B cell (primary cell): ENCODE data around the gene PARP15. TPM values are rescaled to one million over a fixed set of nuclear protein-coding genes. Genes with fewer than 3 reads are reported as not detected.

ENCODE experiments used
- ATAC-seq: fragments of 200-7000 bp; cut with Tn5 transposase; one replicate; pipeline ENCODE4 v1.10.0; 2021; ENCODE audit warnings: low read depth, mild to moderate bottlenecking, moderate number of reproducible peaks, moderate library complexity
- CTCF ChIA-PET: fragments of 350-600 bp; sonication (Branson Sonifier 250); formaldehyde crosslinking; loops from one replicate; lab custom pipeline; 2021; ENCODE audit warnings: antibody characterized with exemption, inconsistent platforms; lab: Charles Lee
- POLR2A ChIA-PET: fragments of 350-600 bp; sonication (Branson Sonifier 250); formaldehyde crosslinking; loops from one replicate; lab custom pipeline; 2021; ENCODE audit warnings: antibody characterized with exemption; lab: Charles Lee
- DNase-seq: peaks from one replicate; pipeline ENCODE4 v3.0.0; 2013
- H2AFZ ChIP-seq: 2 replicates; pipeline ENCODE4 v1.6.1; 2012; ENCODE audit warnings: mild to moderate bottlenecking, low read depth, low read length; ENCODE audit not compliant: insufficient read depth, poor library complexity, severe bottlenecking
- H3K27ac ChIP-seq, 2 donors: 1 replicate in 1 of 2; 2 replicates in 1 of 2; pipeline ENCODE4 v1.5.1; 2012 to 2013; ENCODE audit warnings: low read length in 2 of 2, mild to moderate bottlenecking in 2 of 2, moderate library complexity in 1 of 2
- H3K27me3 ChIP-seq, 4 experiments: fragments of 200-600 bp in 1 of 4; sonication (generic) in 1 of 4; replicated peaks in 1 of 4; 1 replicate in 2 of 4; 2 replicates in 2 of 4; pipeline versions ENCODE4 v1.6.1 to v1.7.0; 2013 to 2016; ENCODE audit warnings: low read length in 3 of 4, mild to moderate bottlenecking in 2 of 4, mixed read lengths in 1 of 4, moderate library complexity in 1 of 4; ENCODE audit not compliant: insufficient read depth in 4 of 4, control insufficient read depth in 3 of 4; ENCODE audit errors: control extremely low read depth in 1 of 4
- H3K36me3 ChIP-seq, 2 experiments: replicated peaks in 1 of 2; 1 replicate in 1 of 2; 2 replicates in 1 of 2; pipeline versions ENCODE4 v1.6.1 to v1.7.1; 2013; ENCODE audit warnings: low read length in 1 of 2; ENCODE audit not compliant: insufficient read depth in 2 of 2, control insufficient read depth in 1 of 2; ENCODE audit errors: control extremely low read depth in 1 of 2, extremely low read depth in 1 of 2
- H3K4me1 ChIP-seq, 2 donors: fragments of 200-600 bp in 1 of 2; sonication (generic) in 1 of 2; 1 replicate in 1 of 2; 2 replicates in 1 of 2; pipeline versions ENCODE4 v1.5.1 to v1.6.1; 2013 to 2017; ENCODE audit warnings: low read length in 2 of 2; ENCODE audit not compliant: control insufficient read depth in 2 of 2, insufficient read depth in 2 of 2
- H3K4me2 ChIP-seq: replicated peaks from 2 replicates; pipeline ENCODE3; 2012; ENCODE audit warnings: mild to moderate bottlenecking, low read depth, low read length; ENCODE audit not compliant: poor library complexity, severe bottlenecking
- H3K4me3 ChIP-seq, 5 experiments: fragments of 200-600 bp in 1 of 5; sonication (generic) in 1 of 5; 1 replicate in 3 of 5; 2 replicates in 2 of 5; pipeline versions ENCODE4 v1.5.1 to v1.7.0; 2011 to 2016; ENCODE audit warnings: low read length in 4 of 5, mild to moderate bottlenecking in 4 of 5, low read depth in 2 of 5, control low read depth in 1 of 5, moderate library complexity in 1 of 5; ENCODE audit not compliant: insufficient read depth in 1 of 5; ENCODE audit errors: control extremely low read depth in 1 of 5, extremely low read depth in 1 of 5
- H3K79me2 ChIP-seq: fragments of 200-600 bp; sonication (generic); one replicate; pipeline ENCODE4 v1.6.0; 2016; ENCODE audit warnings: low read length; ENCODE audit not compliant: control insufficient read depth, insufficient read depth
- H3K9ac ChIP-seq: fragments of 200-600 bp; sonication (generic); 2 replicates; pipeline ENCODE4 v1.6.1; 2017; ENCODE audit warnings: mild to moderate bottlenecking, low read length, moderate library complexity
- H3K9me3 ChIP-seq, 3 donors: one replicate each; pipeline versions ENCODE4 v1.6.1 to v1.7.1; 2013; ENCODE audit warnings: low read length in 2 of 3; ENCODE audit not compliant: control insufficient read depth in 2 of 3, insufficient read depth in 1 of 3; ENCODE audit errors: control extremely low read depth in 1 of 3
- H4K20me1 ChIP-seq: 2 replicates; pipeline ENCODE4 v1.6.0; 2012; ENCODE audit warnings: mild to moderate bottlenecking, low read length; ENCODE audit not compliant: insufficient read depth, control insufficient read depth, poor library complexity, severe bottlenecking
- H3K27ac Mint-ChIP-seq: one replicate; pipeline ENCODE4 v1.8.0; 2021; ENCODE audit warnings: mixed read lengths
- H3K27me3 Mint-ChIP-seq: one replicate; pipeline ENCODE4 v1.8.0; 2021; ENCODE audit warnings: mixed read lengths
- H3K4me1 Mint-ChIP-seq: one replicate; pipeline ENCODE4 v1.8.0; 2021; ENCODE audit warnings: mixed read lengths
- H3K4me3 Mint-ChIP-seq: one replicate; pipeline ENCODE4 v1.8.0; 2021; ENCODE audit warnings: mixed read lengths
- H3K9me3 Mint-ChIP-seq: one replicate; pipeline ENCODE4 v1.8.0; 2022; ENCODE audit warnings: mixed read lengths; ENCODE audit not compliant: insufficient read depth
- CTCF ChIP-seq: fragments of 200-600 bp; IDR thresholded peaks from one replicate; pipeline ENCODE4 v1.8.0; 2022; ENCODE audit warnings: antibody characterized with exemption, mild to moderate bottlenecking
- EZH2 ChIP-seq: IDR thresholded peaks from 2 replicates; pipeline ENCODE4 v1.6.1; 2012; ENCODE audit warnings: borderline replicate concordance, low read depth, mild to moderate bottlenecking, moderate library complexity, low read length; ENCODE audit not compliant: insufficient read depth, poor library complexity, severe bottlenecking
- WGBS: methylation state at CpG from one replicate; pipeline ENCODE4 v1.1.5; 2013; ENCODE audit warnings: missing lambda C conversion rate; ENCODE audit not compliant: insufficient coverage; 5-methylcytosine and 5-hydroxymethylcytosine counted together
- intact Hi-C: fragments of 100-400 bp; cut with micrococcal nuclease; formaldehyde crosslinking; loops from one replicate; pipeline ENCODE4 v1.10.0; 2022
- polyA plus RNA-seq: library from polyadenylated mRNA; depleted of rRNA; stranded (reverse); fragments of >200 nt; gene quantifications from 2 replicates; pipeline ENCODE4 v1.2.3, GENCODE V29; 2012
- total RNA-seq, 2 donors: library from RNA; stranded (reverse); fragments of 120-200 nt in 1 of 2; gene quantifications; 1 replicate in 1 of 2; 2 replicates in 1 of 2; pipeline versions ENCODE4 v1.2.3 to v1.2.4, GENCODE V29; 2013 to 2022

The PARP15 gene
- total and polyA plus RNA-seq, 2 donors (not counting 1 experiment from before 2014, with no cell fraction given) = 172 to 307 TPM

GRCh38 chr3:122640437-122640999, 63.1 kb downstream of the PARP15 start:
- H3K9ac ChIP-seq = no peak overlapping the region
- H3K9me3 ChIP-seq = no peaks in the 10 kb centered on the region
- Mint-ChIP-seq H3K4me1 (peaks cover 7% of the 10 kb centered on the region), H3K27me3 (no peaks in the 10 kb centered on the region), H3K27ac (no peak overlapping the region), H3K4me3 (no peak overlapping the region), H3K9me3 (no peaks in the 10 kb centered on the region)
- DNase-seq (no peak), ATAC-seq (no peak)
- TF ChIP-seq EZH2 (no peak), CTCF (no peak)
- no peaks in the 10 kb centered on the region for H3K4me1 ChIP-seq
- H4K20me1 ChIP-seq = no peaks in the 10 kb centered on the region
- intact Hi-C loops = loop anchor here (5.0 kb wide), 1 partner anchor 37 kb away; no protein-coding TSS in a partner anchor
- H3K4me3 ChIP-seq = no peak overlapping the region
- H3K36me3 ChIP-seq = peaks cover 3 to 21% of the 10 kb centered on the region in 2 experiments
- H2AFZ ChIP-seq = no peak overlapping the region
- peak overlapping the region in 1 of 2 donors; percentile 18 for H3K27ac ChIP-seq
- POLR2A ChIA-PET = no interaction called here
- H3K79me2 ChIP-seq = no peaks in the 10 kb centered on the region
- CTCF ChIA-PET = interaction anchor here (0.9 to 1.5 kb wide), 2 partner anchors 11 to 41 kb away, joined by 3 to 4 read pairs; no protein-coding TSS in a partner anchor
- no peak overlapping the region for H3K4me2 ChIP-seq
- H3K27me3 ChIP-seq = no peaks in the 10 kb centered on the region

- Histone ChIP-seq H3K27ac (no peak overlapping the region), H3K4me2 (no peak overlapping the region), H3K4me1 (peaks cover 7 to 15% of the 10 kb centered on the region in 2 donors), H3K9me3 (no peaks in the 10 kb centered on the region), H2AFZ (no peak overlapping the region), H3K36me3 (no peaks in the 10 kb centered on the region), H3K79me2 (no peaks in the 10 kb centered on the region), H3K27me3 (no peaks in the 10 kb centered on the region), H3K4me3 (no peak overlapping the region), H3K9ac (no peak overlapping the region), H4K20me1 (no peaks in the 10 kb centered on the region)
- Mint-ChIP-seq H3K27me3 (no peaks in the 10 kb centered on the region), H3K9me3 (no peaks in the 10 kb centered on the region), H3K4me1 (peaks cover 21% of the 10 kb centered on the region), H3K27ac (no peak overlapping the region), H3K4me3 (no peak overlapping the region)
- POLR2A ChIA-PET = interaction anchor here (0.7 kb wide), 1 partner anchor 50 kb away, joined by 4 read pairs; no protein-coding TSS in a partner anchor
- intact Hi-C loops = loop anchor here (5.0 kb wide), 1 partner anchor 34 kb away; no protein-coding TSS in a partner anchor
- TF ChIP-seq EZH2 (no peak), CTCF (no peak)
- DNase-seq (no peak), ATAC-seq (no peak)
- CTCF ChIA-PET = interaction anchor here (1.0 kb wide), 1 partner anchor 36 kb away, joined by 4 read pairs; no protein-coding TSS in a partner anchor
- WGBS = 83% methylated on average over 2 of the region's 2 CpGs
These were observed 65.5 kb downstream of the PARP15 start for GRCh38 chr3:122642935-122643334.
